PC-9 (cell line): ENCODE measurements around the gene OSBPL10. TPM values are rescaled to one million over a fixed set of nuclear protein-coding genes. Genes with fewer than 3 reads are reported as not detected.
A peak's percentile ranks its signal among the peaks of the same experiment; 100 is the strongest.

Experiments
- BruUV-seq: library from RNA; stranded (reverse); fragments of 400-500 nt; replicated peaks from 2 replicates; lab custom pipeline; 2021; lab: Mats Ljungman, UMichigan
- CTCF ChIA-PET: fragments of 300-600 bp; sonication (Branson Sonifier 250); formaldehyde crosslinking; loops from one replicate; lab custom pipeline; 2022; ENCODE audit warnings: antibody characterized with exemption; lab: Charles Lee
- POLR2A ChIA-PET: fragments of 300-600 bp; sonication (Branson Sonifier 250); formaldehyde crosslinking; loops from one replicate; lab custom pipeline; 2022; ENCODE audit warnings: antibody characterized with exemption; ENCODE audit not compliant: unreplicated experiment; lab: Charles Lee
- DNase-seq, 2 experiments: peaks; one replicate each; pipeline versions ENCODE4 v3.0.0 to v3.0.0-alpha.2; 2015 to 2022; ENCODE audit warnings: mixed read lengths in 1 of 2
- H2AFZ ChIP-seq: fragments of 200-600 bp; sonication (generic); 2 replicates; pipeline ENCODE4 v1.8.1; 2017; ENCODE audit warnings: antibody characterized with exemption
- H3F3A ChIP-seq: fragments of 200-600 bp; sonication (generic); 2 replicates; pipeline ENCODE4 v1.8.1; 2017; ENCODE audit warnings: antibody characterized with exemption, mild to moderate bottlenecking, low read depth; ENCODE audit not compliant: insufficient read depth
- H3K27ac ChIP-seq: fragments of 200-600 bp; sonication (generic); 2 replicates; pipeline ENCODE4 v1.6.1; 2016; ENCODE audit warnings: mixed run types
- H3K27me3 ChIP-seq: fragments of 200-600 bp; sonication (generic); 2 replicates; pipeline ENCODE4 v1.6.1; 2016; ENCODE audit warnings: low read depth, mixed run types; ENCODE audit not compliant: insufficient read depth
- H3K36me3 ChIP-seq: fragments of 200-600 bp; sonication (generic); 2 replicates; pipeline ENCODE4 v1.6.1; 2016; ENCODE audit warnings: low read depth, mixed run types
- H3K4me1 ChIP-seq: fragments of 200-600 bp; sonication (generic); replicated peaks from 2 replicates; pipeline ENCODE4 v1.6.1; 2016; ENCODE audit warnings: mixed run types; ENCODE audit not compliant: insufficient read depth
- H3K4me2 ChIP-seq: fragments of 200-600 bp; sonication (generic); 2 replicates; pipeline ENCODE4 v1.6.1; 2017; ENCODE audit warnings: mixed run types
- H3K4me3 ChIP-seq: fragments of 200-600 bp; sonication (generic); 2 replicates; pipeline ENCODE4 v1.6.1; 2016; ENCODE audit warnings: mixed run types
- H3K79me2 ChIP-seq: fragments of 200-600 bp; sonication (generic); 2 replicates; pipeline ENCODE4 v1.6.1; 2017; ENCODE audit warnings: low read depth, mixed run types
- H3K9me2 ChIP-seq: fragments of 200-600 bp; sonication (generic); 2 replicates; pipeline ENCODE4 v1.8.1; 2017; ENCODE audit warnings: mild to moderate bottlenecking; ENCODE audit not compliant: insufficient read depth
- H3K9me3 ChIP-seq: fragments of 200-600 bp; sonication (generic); 2 replicates; pipeline ENCODE4 v1.8.1; 2016; ENCODE audit warnings: low read depth; ENCODE audit not compliant: insufficient read depth
- H4K20me1 ChIP-seq: fragments of 200-600 bp; sonication (generic); 2 replicates; pipeline ENCODE4 v1.8.1; 2017; ENCODE audit not compliant: insufficient read depth
- EZH2 ChIP-seq: fragments of 200-600 bp; sonication (generic); IDR thresholded peaks from 2 replicates; pipeline ENCODE4 v1.8.0; 2017; ENCODE audit warnings: antibody characterized with exemption, low read depth
- intact Hi-C: fragments of 100-400 bp; cut with micrococcal nuclease; formaldehyde crosslinking; loops from one replicate; pipeline ENCODE4 v1.10.0; 2022; ENCODE audit not compliant: unreplicated experiment
- total RNA-seq: library from RNA; stranded (reverse); gene quantifications from 2 replicates; pipeline ENCODE4 v1.2.3, GENCODE V29; 2021
- TF ChIP-seq, protein P1 (sequence below): fragments of 200-600 bp; sonication (generic); conservative IDR thresholded peaks from 2 replicates; pipeline ENCODE4 v1.6.1; 2017; ENCODE audit warnings: mixed run types, antibody characterized with exemption, mild to moderate bottlenecking, moderate library complexity

Gene OSBPL10
- total RNA-seq, 1 experiment from 2014 or later, result 42.0 TPM

DNA sequence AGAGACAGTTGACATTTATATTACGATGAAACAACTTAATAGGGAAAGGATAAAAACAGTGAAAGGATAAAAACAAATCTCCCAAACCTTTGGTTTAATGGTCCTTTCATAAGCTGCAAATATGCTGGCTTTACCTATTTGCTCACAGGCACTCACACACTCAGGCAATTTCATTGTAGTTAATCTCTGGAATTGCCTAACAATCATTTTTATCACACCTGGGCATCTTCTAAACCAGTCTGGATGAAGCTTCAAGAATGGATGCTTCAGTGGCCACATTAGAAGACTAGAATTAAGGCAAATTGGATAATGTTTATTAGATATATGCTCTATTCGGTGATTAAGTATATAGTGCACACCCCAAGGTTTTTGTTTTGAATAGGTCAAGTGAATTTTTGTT is 13.5 kb downstream of the OSBPL10 start:
- Histone ChIP-seq H3K27ac (no peak overlapping the region; the same call in 1 of the 2 replicates), H3K36me3 (no peaks in the 10 kb centered on the region), H3K79me2 (no peaks in the 10 kb centered on the region), H2AFZ (no peak overlapping the region), H3K9me2 (no peaks in the 10 kb centered on the region), H4K20me1 (no peaks in the 10 kb centered on the region), H3K9me3 (no peaks in the 10 kb centered on the region), H3F3A (peaks cover 10% of the 10 kb centered on the region; the same call in 1 of the 2 replicates), H3K27me3 (no peaks in the 10 kb centered on the region), H3K4me3 (no peak overlapping the region), H3K4me1 (peaks cover 6% of the 10 kb centered on the region), H3K4me2 (no peak overlapping the region)
- no TSS peak for BruUV-seq
- POLR2A ChIA-PET, result no interaction called here
- intact Hi-C loops, result no loop called here
- TF ChIP-seq, protein P1, sequence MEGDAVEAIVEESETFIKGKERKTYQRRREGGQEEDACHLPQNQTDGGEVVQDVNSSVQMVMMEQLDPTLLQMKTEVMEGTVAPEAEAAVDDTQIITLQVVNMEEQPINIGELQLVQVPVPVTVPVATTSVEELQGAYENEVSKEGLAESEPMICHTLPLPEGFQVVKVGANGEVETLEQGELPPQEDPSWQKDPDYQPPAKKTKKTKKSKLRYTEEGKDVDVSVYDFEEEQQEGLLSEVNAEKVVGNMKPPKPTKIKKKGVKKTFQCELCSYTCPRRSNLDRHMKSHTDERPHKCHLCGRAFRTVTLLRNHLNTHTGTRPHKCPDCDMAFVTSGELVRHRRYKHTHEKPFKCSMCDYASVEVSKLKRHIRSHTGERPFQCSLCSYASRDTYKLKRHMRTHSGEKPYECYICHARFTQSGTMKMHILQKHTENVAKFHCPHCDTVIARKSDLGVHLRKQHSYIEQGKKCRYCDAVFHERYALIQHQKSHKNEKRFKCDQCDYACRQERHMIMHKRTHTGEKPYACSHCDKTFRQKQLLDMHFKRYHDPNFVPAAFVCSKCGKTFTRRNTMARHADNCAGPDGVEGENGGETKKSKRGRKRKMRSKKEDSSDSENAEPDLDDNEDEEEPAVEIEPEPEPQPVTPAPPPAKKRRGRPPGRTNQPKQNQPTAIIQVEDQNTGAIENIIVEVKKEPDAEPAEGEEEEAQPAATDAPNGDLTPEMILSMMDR, result no peak
- TF ChIP-seq EZH2, result no peak
- DNase-seq, result no peak
- CTCF ChIA-PET, result interaction anchor here (0.6 kb wide), 1 partner anchor 366 kb away, joined by 3 read pairs; no protein-coding TSS in a partner anchor

DNA sequence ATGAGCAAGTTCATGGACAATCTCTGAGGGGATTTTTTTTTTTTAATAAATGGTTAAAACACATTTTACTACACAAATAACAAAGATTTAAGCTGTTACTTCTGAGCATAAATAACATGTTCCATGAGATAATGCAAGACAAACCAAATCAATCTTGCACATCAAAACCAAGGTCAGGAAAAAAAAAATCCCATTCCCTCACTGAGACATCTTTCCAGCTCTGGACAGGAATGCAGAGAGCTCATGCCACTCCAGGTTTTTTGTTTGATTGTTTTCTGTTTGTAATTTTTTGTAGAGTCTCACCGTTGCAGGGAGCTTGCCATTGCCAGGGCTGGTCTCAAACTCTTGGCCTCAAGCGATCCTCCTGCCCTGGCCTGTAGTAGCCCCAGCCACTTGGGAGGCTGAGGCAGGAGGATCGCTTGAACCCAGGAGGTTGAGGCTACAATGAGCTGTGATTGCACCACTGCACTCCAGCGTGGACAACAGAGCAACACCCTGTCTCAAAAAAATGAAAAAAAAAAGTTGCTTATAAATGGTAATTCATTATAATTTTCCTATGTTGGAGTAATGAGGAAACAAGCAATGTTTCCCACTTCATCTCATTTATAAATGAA is 14.0 kb downstream of the OSBPL10 start:
- no peaks in the 10 kb centered on the region for H3K9me3 ChIP-seq
- no peaks in the 10 kb centered on the region for H4K20me1 ChIP-seq
- ChIA-PET CTCF (interaction anchor here (0.6 kb wide), 1 partner anchor 367 kb away, joined by 3 read pairs; no protein-coding TSS in a partner anchor), POLR2A (interaction anchor here (0.7 kb wide), 1 partner anchor 1097 kb away, joined by 3 read pairs; no protein-coding TSS in a partner anchor)
- H3K9me2 ChIP-seq, result no peaks in the 10 kb centered on the region
- peaks cover 6% of the 10 kb centered on the region for H3K4me1 ChIP-seq
- DNase-seq, result no peak
- H3K27me3 ChIP-seq, result no peaks in the 10 kb centered on the region
- H3K36me3 ChIP-seq, result no peaks in the 10 kb centered on the region
- TF ChIP-seq, protein P1, result no peak
- TF ChIP-seq EZH2, result no peak
- H2AFZ ChIP-seq, result no peak overlapping the region
- no peak overlapping the region for H3K27ac ChIP-seq
- peaks cover 10% of the 10 kb centered on the region; the same call in 1 of the 2 replicates for H3F3A ChIP-seq
- no peak overlapping the region for H3K4me2 ChIP-seq
- no peaks in the 10 kb centered on the region for H3K79me2 ChIP-seq
- no peak overlapping the region for H3K4me3 ChIP-seq
- no TSS peak for BruUV-seq
- intact Hi-C loops, result no loop called here

DNA sequence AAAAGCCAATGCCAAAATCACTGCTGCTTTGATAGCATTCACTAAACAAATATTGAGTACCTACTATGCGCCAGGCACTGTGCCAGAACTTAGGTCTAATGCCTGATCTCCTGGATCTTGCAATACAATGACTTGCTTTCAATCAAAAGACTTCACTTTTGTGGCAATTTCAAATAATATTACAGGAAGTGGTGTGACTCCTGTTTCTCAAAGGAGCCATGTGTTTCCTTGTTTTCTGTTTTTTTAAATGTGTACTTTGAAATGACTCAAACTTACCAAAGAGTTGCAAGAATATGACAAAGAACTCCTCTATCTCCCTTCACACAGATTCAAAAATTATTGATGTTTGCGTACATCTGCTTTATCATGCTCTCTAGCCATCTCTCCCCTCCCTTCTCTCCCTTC is 18.3 kb downstream of the OSBPL10 start:
- BruUV-seq, result no TSS peak
- intact Hi-C loops, result no loop called here
- ChIA-PET POLR2A (no interaction called here), CTCF (no interaction called here)
- peak overlapping the region; percentile 34; the same call in 1 of the 2 replicates for H3K27ac ChIP-seq
- TF ChIP-seq EZH2, result no peak
- TF ChIP-seq, protein P1, result no peak
- peak in 1 of 2 experiments; percentile 48 for DNase-seq
- H3K4me2 ChIP-seq, result no peak overlapping the region
- no peaks in the 10 kb centered on the region for H3K79me2 ChIP-seq
- no peaks in the 10 kb centered on the region for H3K9me3 ChIP-seq
- no peaks in the 10 kb centered on the region for H3K36me3 ChIP-seq
- no peaks in the 10 kb centered on the region for H3K27me3 ChIP-seq
- H3K4me1 ChIP-seq, result peaks cover 8% of the 10 kb centered on the region
- no peaks in the 10 kb centered on the region for H3F3A ChIP-seq
- H2AFZ ChIP-seq, result no peak overlapping the region
- H3K4me3 ChIP-seq, result no peak overlapping the region
- H3K9me2 ChIP-seq, result no peaks in the 10 kb centered on the region
- no peaks in the 10 kb centered on the region for H4K20me1 ChIP-seq
